ENCODE data around the gene FHOD3. TPM values are rescaled to one million over a fixed set of nuclear protein-coding genes. Genes with fewer than 3 reads are reported as not detected.

The FHOD3 gene
- polyA plus RNA-seq, 3 donors from 2014 or later, result not detected

DNA sequence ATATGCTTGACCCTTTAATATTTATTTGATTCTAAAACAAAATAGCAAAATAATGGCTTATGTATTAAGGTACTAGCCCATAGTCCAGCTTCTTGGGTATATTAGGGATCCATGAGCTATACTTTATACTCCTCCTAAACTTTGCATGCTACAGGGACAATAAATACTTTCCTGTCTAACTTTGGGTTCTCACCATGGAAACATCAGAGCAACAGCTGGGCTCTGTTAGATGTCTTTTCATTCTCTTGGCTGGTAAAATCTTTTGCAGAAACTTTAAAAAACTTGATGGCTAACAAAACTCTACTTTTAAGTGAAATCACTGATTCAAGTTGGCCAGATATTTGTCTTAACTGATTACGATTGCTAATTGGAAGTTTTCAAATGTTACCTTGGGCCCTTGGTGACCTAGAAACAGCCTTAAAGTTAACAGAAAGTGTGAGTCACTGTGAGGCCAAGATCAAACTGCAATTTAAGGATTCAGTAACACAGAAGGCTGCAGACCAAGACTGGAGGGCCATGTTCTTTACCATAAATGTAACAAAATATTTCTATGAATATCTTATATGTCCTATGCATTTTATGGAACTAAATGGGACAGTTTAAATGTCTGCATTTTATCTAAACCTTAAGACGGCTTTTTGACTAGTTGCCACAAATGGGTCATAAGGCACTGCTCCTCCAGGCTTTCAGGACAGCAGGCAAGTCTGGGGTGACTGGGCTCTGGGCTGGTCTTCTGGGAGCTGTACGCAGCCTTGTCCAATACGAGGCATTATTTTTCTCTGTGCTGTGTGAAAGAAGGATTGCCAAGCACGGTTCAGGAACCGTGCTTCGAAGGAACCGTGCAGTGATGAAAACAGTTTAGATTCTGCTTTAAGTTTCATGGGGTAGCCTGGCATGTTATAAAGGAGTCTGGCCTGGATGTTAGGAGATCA is 342.8 kb downstream of the FHOD3 start:
- Mint-ChIP-seq H3K27me3 (ENCODE audit: low read depth in 3 of 3) (peaks cover 3 to 4% (median 3%) of the 10 kb centered on the region in 3 donors), H3K36me3 (no peaks in the 10 kb centered on the region), H3K27ac (no peak overlapping the region), H3K9me3 (peaks cover 0 to 5% (median 0%) of the 10 kb centered on the region in 6 donors), H3K4me1 (no peaks in the 10 kb centered on the region), H3K4me3 (no peak overlapping the region)
- DNase-seq, result no peak

GRCh38 chr18:36643061-36643460 is 345.5 kb downstream of the FHOD3 start:
- H3K4me1 Mint-ChIP-seq, result no peaks in the 10 kb centered on the region
- no peak overlapping the region for H3K4me3 Mint-ChIP-seq
- no peak for DNase-seq

DNA sequence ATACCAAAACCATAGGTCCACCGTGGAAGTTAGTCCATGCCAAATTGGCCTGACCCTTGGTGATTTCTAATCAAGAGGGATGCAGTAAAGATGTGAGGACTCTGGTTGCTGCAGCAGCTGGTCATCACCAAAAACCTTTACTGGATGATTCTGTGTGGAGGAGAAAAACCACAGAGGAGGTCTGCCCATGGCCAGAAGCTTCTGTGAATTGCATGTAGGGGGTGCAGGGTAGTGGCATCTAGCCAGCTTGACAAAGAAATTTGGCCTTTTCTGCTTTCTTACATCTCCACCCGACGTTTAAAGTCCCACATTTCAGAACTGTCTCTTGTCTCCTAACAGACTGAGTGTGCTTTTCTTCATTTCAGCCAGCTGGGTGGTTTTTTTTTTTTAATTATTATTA is 351.3 kb downstream of the FHOD3 start:
- Mint-ChIP-seq H3K4me3 (no peak overlapping the region), H3K27ac (no peak overlapping the region), H3K4me1 (no peaks in the 10 kb centered on the region), H3K27me3 (ENCODE audit: low read depth in 3 of 3) (peaks cover 1 to 12% (median 4%) of the 10 kb centered on the region in 3 donors), H3K36me3 (no peaks in the 10 kb centered on the region), H3K9me3 (peaks cover 0 to 10% (median 0%) of the 10 kb centered on the region in 6 donors)
- no peak for DNase-seq

More at GRCh38 chr18:36643061-36643460, 345.5 kb downstream of the FHOD3 start:
- no peaks in the 10 kb centered on the region for H3K36me3 Mint-ChIP-seq
- no peak overlapping the region for H3K27ac Mint-ChIP-seq
- peaks cover 0 to 7% (median 0%) of the 10 kb centered on the region in 6 donors for H3K9me3 Mint-ChIP-seq
- H3K27me3 Mint-ChIP-seq (ENCODE audit: low read depth in 3 of 3), result peaks cover 2 to 9% (median 3%) of the 10 kb centered on the region in 3 donors

- Mint-ChIP-seq H3K36me3 (no peaks in the 10 kb centered on the region), H3K4me1 (no peaks in the 10 kb centered on the region), H3K9me3 (peaks cover 0 to 10% (median 0%) of the 10 kb centered on the region in 6 donors), H3K27ac (no peak overlapping the region), H3K27me3 (ENCODE audit: low read depth in 3 of 3) (peaks cover 1 to 12% (median 4%) of the 10 kb centered on the region in 3 donors), H3K4me3 (no peak overlapping the region)
- DNase-seq, result no peak
Observed at GRCh38 chr18:36649205-36649604, 351.7 kb downstream of the FHOD3 start.

DNA sequence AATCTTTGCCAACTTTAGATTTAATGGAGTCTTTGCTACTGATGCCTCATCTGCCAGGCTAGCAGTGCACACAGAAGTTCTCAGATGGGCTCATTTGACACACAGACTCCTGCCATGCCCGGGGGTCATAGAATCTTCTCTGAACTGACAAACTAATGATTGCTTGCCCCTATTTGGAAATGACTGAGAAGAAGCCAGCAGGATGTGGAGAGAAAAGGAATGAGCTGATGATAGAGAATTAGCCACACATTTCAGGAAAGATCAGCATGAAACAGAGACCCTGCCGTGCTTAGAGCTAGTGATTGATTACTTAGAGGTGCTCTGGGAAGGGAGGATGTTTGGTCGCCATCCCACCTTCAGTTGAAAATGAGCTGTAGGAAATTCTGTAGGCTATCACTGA is 352.8 kb downstream of the FHOD3 start:
- Mint-ChIP-seq H3K27ac (no peak overlapping the region), H3K9me3 (peaks cover 0 to 7% (median 0%) of the 10 kb centered on the region in 6 donors), H3K4me1 (no peaks in the 10 kb centered on the region), H3K4me3 (no peak overlapping the region), H3K27me3 (ENCODE audit: low read depth in 3 of 3) (peaks cover 1 to 9% (median 1%) of the 10 kb centered on the region in 3 donors), H3K36me3 (no peaks in the 10 kb centered on the region)
- no peak for DNase-seq

GRCh38 chr18:36650906-36651305 is 353.4 kb downstream of the FHOD3 start:
- peaks cover 0 to 7% (median 0%) of the 10 kb centered on the region in 6 donors for H3K9me3 Mint-ChIP-seq
- no peaks in the 10 kb centered on the region for H3K36me3 Mint-ChIP-seq
- no peak overlapping the region for H3K4me3 Mint-ChIP-seq
- no peaks in the 10 kb centered on the region for H3K4me1 Mint-ChIP-seq
- no peak for DNase-seq
- peaks cover 1 to 9% (median 1%) of the 10 kb centered on the region in 3 donors for H3K27me3 Mint-ChIP-seq (ENCODE audit: low read depth in 3 of 3)
- no peak overlapping the region for H3K27ac Mint-ChIP-seq

DNA sequence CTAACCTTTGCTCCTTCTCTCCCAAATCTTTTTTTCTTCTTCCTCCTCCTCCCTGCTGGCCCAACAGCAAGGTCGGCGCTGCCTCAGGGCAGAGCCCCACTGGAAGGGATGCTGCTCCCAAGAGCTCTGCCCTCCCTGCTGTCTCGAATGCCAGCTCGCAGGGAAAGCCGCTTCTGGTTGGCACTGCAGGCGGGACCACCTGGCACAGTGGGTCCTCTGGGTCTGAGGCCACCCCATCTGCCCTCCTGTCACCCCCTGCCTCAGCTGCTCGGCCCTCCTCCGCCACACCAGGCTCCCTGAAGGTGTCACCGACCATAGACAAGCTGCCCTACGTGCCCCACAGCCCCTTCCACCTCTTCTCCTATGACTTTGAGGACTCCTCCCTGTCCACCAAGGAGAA is 355.0 kb downstream of the FHOD3 start:
- peaks cover 1 to 10% (median 3%) of the 10 kb centered on the region in 3 donors for H3K27me3 Mint-ChIP-seq (ENCODE audit: low read depth in 3 of 3)
- H3K27ac Mint-ChIP-seq, result no peak overlapping the region
- H3K36me3 Mint-ChIP-seq, result no peaks in the 10 kb centered on the region
- peaks cover 0 to 7% (median 0%) of the 10 kb centered on the region in 6 donors for H3K9me3 Mint-ChIP-seq
- H3K4me1 Mint-ChIP-seq, result no peaks in the 10 kb centered on the region
- no peak for DNase-seq
- H3K4me3 Mint-ChIP-seq, result no peak overlapping the region

DNA sequence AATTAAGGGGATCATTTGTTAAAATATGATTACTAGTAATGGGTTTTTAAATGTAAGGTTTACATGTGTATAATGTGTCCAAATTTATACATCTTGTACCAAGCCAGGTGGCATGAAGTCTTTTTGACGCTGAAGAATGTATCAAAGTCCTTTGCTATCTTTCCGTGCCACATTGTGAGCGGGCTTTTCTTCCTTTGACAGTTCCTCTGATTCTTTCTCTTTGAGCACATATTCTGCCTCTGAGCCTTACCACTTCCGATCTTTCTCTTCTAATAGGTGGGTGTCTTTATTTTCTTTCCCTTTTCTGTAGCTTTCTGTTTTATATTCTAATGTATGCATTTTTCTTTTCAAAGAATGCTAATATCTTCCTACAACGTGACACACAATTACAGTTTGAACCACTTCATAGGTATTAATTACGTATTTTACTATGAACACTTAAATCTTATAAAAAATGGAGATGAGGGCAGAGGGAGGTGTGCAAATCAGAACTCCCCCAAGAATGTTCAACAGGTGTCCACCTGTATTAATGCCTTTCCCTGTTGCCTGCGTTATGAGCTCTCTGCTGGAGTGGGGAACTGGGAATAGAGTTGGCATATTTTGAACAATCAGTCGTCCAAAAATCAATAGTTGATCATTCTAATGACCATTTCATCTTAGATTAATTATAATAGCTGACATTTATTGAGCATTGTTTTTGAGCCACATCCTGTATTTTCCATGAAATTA is 355.8 kb downstream of the FHOD3 start:
- Mint-ChIP-seq H3K27me3 (ENCODE audit: low read depth in 3 of 3) (peaks cover 1 to 6% (median 3%) of the 10 kb centered on the region in 3 donors), H3K4me3 (no peak overlapping the region), H3K27ac (no peak overlapping the region), H3K9me3 (peaks cover 0 to 2% (median 0%) of the 10 kb centered on the region in 6 donors), H3K4me1 (no peaks in the 10 kb centered on the region), H3K36me3 (no peaks in the 10 kb centered on the region)
- no peak for DNase-seq

DNA sequence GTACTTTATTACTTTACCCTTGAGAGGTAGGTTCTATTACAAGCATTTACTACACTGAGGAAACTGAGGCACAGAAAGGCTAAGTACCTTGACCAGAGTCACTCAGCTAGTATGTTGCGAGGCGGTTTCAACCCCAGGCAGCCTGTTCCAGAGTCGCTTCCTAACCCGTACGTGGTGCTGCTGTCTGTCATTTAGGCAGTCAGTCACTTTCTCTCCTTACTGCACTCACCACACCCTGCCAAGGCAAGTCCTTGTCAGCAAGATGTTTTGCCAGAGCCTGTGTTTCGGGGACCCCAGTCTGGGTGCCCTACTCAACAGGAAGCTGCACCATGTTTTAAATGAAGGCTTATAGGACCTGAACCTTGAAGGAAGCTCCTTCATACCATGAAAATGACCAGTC is 356.4 kb downstream of the FHOD3 start:
- no peaks in the 10 kb centered on the region for H3K4me1 Mint-ChIP-seq
- H3K27me3 Mint-ChIP-seq (ENCODE audit: low read depth in 3 of 3), result peaks cover 1 to 6% (median 3%) of the 10 kb centered on the region in 3 donors
- H3K4me3 Mint-ChIP-seq, result no peak overlapping the region
- H3K27ac Mint-ChIP-seq, result no peak overlapping the region
- no peaks in the 10 kb centered on the region for H3K36me3 Mint-ChIP-seq
- peaks cover 0 to 2% (median 0%) of the 10 kb centered on the region in 6 donors for H3K9me3 Mint-ChIP-seq
- DNase-seq, result no peak

DNA sequence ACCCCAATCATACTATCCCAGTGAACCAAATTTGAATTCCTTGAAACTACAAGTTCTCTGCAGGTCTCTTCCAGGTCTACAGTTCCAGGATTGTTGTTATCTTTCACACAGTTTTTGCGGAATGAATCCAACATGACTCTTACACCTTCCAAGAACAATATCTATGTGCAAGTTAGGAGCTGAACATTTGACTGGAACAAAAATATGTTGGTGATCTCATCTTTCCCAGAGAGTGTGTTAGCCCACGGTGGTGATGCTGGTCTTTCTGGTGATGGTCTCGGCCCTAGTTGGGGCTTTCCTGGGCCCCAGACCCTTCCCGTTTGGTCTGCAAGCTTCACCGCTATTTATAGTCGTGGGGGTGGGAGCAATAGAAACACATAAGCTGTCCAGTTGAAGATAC is 357.6 kb downstream of the FHOD3 start:
- Mint-ChIP-seq H3K27ac (no peak overlapping the region), H3K4me1 (no peaks in the 10 kb centered on the region), H3K27me3 (ENCODE audit: low read depth in 3 of 3) (peaks cover 1 to 3% (median 3%) of the 10 kb centered on the region in 3 donors), H3K36me3 (no peaks in the 10 kb centered on the region), H3K4me3 (no peak overlapping the region), H3K9me3 (peaks cover 0 to 2% (median 0%) of the 10 kb centered on the region in 6 donors)
- no peak for DNase-seq

- Mint-ChIP-seq H3K4me1 (no peaks in the 10 kb centered on the region), H3K27me3 (ENCODE audit: low read depth in 3 of 3) (peaks cover 0 to 3% (median 3%) of the 10 kb centered on the region in 3 donors), H3K4me3 (no peak overlapping the region), H3K27ac (no peak overlapping the region), H3K36me3 (no peaks in the 10 kb centered on the region), H3K9me3 (peaks cover 0 to 2% (median 0%) of the 10 kb centered on the region in 6 donors)
- no peak for DNase-seq
Observed at GRCh38 chr18:36655930-36656329, 358.4 kb downstream of the FHOD3 start.

GRCh38 chr18:36658611-36659010 is 361.1 kb downstream of the FHOD3 start:
- no peak overlapping the region for H3K27ac Mint-ChIP-seq
- no peak overlapping the region for H3K4me3 Mint-ChIP-seq
- no peaks in the 10 kb centered on the region for H3K36me3 Mint-ChIP-seq
- no peaks in the 10 kb centered on the region for H3K4me1 Mint-ChIP-seq
- H3K27me3 Mint-ChIP-seq (ENCODE audit: low read depth in 3 of 3), result peaks cover 0 to 3% (median 2%) of the 10 kb centered on the region in 3 donors
- DNase-seq, result no peak
- H3K9me3 Mint-ChIP-seq, result no peaks in the 10 kb centered on the region

GRCh38 chr18:36660311-36660710 is 362.8 kb downstream of the FHOD3 start:
- Mint-ChIP-seq H3K9me3 (no peaks in the 10 kb centered on the region), H3K4me1 (no peaks in the 10 kb centered on the region), H3K36me3 (no peaks in the 10 kb centered on the region), H3K27ac (no peak overlapping the region), H3K4me3 (no peak overlapping the region), H3K27me3 (ENCODE audit: low read depth in 3 of 3) (peaks cover 0 to 4% (median 3%) of the 10 kb centered on the region in 3 donors)
- DNase-seq, result no peak

- peaks cover 0 to 4% (median 3%) of the 10 kb centered on the region in 3 donors for H3K27me3 Mint-ChIP-seq (ENCODE audit: low read depth in 3 of 3)
- H3K4me1 Mint-ChIP-seq, result no peaks in the 10 kb centered on the region
- no peaks in the 10 kb centered on the region for H3K36me3 Mint-ChIP-seq
- DNase-seq, result no peak
- no peak overlapping the region for H3K4me3 Mint-ChIP-seq
- no peaks in the 10 kb centered on the region for H3K9me3 Mint-ChIP-seq
- no peak overlapping the region for H3K27ac Mint-ChIP-seq
Observed at GRCh38 chr18:36661999-36662398, 364.5 kb downstream of the FHOD3 start.
